Ammon's horn (tissue), 1 donor: ENCODE results near the gene SMAD3.

Experiments
- DNase-seq: peaks from one replicate; pipeline ENCODE4 v3.0.0-alpha.2; 2016; ENCODE audit warnings: low spot score

Gene SMAD3

DNA sequence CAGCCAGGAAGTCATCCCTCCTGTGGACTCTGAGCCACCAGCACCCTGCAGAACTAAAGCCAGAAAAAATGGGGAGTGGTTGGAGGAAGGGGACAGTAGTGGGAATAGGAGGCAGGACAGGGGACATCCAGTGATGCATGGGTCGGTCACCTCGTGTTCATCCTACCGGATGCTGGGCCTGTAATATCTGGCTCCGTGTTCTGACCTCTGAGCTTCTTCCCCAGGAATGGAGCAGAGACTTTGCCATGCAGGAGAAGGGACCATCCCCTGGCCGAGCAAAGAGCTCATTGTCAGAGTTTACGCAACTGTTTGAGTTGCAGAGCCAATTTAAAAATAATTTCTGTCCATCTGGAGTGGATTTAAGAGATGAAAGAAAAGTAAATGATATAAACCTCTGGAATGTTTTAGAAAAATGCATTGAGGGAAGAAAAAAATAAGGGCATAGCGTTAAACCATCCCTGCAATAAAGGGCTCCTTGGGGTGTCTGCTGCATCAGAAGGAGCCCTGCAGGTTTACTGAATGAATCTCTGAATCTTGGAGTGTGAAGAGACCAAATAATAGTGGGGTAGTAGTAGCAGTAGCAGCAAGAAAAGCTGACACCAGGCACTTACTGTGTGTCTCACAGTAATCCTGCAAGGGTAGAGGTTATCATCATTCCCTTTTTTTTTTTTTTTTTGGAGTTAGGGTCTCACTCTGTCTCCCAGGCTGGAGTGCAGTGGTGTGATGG, 118.2 kb downstream of the SMAD3 start:
- DNase-seq, result no peak

DNA sequence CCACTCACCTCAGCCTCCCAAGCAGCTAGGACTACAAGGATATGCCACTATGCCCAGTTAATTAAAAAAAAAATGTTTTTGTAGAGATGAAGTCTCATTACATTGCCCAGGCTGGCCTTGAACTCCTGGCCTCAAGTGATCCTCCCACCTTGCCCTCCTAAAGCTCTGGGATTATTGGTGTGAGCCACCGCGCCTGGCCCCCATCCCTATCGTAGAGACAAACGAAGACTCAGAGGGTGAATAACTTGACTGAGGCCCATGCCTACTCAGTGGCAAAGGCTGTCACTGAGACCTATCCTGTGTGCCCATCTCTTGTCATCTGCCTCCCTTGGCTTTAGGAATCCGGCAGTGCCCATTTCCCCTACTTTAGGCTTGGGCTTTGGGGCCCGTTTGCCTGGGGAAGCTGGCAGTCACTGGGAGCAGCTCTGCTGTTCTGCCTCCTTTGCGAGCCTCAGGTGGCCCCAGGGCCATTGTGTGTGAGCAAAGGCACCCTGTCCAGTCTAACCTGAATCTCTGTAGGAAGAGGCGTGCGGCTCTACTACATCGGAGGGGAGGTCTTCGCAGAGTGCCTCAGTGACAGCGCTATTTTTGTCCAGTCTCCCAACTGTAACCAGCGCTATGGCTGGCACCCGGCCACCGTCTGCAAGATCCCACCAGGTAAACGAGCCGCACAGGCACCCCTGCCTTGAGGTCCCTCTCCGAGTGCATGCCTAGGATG, 119.0 kb downstream of the SMAD3 start:
- no peak for DNase-seq

DNA sequence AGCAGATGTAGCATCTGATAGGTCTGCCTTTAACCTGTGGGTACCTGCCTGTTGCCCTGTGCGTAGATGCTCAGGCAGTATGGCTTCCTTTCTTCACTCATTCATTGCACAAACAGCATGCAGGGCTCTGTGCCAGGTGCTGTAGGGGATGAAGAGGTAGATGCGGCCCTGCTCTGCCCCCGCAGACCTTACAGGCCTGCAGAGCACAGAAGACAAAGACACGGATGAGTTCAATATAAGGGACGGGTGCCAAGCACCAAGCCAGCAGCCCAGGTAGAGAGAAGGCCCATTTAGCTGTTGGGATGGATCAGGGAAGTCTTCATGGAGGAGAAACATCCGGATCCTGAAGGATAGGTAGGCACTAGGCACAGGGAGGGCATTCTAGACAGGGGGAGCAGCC, 119.6 kb downstream of the SMAD3 start:
- DNase-seq, result no peak

DNA sequence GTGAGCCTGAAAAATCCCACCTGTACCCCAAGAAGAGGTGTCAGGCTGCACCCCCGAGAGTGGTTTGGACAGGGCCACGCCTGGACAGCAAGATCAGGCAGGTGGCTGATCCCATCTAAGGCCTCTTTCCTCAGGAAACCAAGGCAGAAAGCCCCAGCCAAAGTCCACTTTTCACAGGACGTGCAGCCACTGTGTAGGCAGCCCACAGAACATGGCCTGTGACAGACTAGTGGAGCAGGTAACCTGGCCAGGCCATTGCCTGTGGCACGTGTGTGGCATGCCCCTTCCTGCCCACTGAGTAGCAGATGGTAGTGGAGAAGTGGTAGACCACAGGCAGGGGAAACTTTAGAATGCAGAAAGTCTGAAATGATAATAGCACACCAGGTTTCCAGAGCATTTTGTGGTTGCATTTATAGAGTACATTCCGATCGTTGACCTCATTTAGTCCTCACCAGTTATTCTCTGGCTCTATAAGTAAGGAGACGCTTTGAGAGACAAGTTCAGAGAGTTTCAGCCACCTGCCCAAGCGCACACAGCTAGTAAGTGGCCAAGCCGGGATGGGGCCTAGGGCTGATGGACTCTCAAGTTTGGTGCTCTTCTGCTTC, 120.3 kb downstream of the SMAD3 start:
- no peak for DNase-seq

DNA sequence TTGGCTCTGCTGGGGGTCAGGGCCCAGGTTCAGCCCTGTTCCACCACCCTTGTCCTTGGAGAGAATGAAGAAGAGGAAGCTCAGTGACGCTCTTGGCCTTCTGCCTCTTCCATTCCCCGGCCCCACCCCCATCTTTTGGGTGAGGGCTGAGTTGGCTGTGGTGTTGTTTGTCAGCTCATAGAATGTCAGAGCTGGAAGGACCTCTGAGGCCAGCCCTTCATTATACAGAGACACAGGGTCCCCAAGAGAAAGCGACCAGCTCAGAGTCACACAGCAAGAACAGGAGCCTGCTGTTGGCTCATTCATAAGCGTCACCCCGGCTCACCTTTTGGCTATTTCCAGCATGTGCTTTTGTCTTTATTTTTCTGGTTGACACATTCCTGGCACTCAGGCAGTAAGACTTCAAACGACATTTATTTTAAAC, 120.8 kb downstream of the SMAD3 start:
- DNase-seq, result peak; percentile 59

DNA sequence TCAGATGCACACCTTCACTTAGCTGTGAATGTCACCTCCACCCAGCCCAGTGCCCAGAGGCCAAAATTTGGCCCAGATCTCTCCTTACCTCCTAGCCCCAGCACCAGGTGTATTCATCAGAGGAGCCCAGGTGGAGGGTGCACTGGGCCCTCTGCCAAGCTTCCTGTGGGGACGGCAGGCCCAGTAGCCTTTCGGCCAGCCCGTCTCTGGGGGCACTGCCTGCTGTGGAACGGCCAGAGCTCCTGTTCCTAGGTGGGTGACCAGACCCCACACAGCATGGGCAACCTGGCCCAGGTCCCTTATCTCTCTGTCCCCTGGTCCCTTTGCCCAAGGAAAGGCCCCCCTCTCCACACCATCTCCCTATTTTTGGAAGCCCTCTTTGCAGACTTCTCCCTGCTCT, 121.3 kb downstream of the SMAD3 start:
- DNase-seq, result no peak

DNA sequence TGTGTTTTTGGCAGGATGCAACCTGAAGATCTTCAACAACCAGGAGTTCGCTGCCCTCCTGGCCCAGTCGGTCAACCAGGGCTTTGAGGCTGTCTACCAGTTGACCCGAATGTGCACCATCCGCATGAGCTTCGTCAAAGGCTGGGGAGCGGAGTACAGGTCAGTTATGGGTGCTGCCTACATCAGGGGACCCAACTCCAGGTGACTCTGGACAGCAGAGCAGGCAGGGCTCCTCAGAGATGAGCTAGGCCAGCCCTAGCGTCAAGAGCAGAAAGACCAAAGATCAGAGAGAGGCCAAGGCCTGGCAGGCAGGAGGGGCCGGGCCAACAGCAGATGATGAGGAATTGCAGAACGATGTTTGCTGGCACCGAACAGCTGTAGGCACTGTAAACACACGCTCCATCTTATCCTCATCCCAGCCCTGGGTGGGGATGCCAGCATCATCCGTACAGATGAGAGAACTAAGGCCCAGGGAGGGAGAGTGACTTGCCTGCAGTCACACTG, 122.0 kb downstream of the SMAD3 start:
- DNase-seq, result no peak

DNA sequence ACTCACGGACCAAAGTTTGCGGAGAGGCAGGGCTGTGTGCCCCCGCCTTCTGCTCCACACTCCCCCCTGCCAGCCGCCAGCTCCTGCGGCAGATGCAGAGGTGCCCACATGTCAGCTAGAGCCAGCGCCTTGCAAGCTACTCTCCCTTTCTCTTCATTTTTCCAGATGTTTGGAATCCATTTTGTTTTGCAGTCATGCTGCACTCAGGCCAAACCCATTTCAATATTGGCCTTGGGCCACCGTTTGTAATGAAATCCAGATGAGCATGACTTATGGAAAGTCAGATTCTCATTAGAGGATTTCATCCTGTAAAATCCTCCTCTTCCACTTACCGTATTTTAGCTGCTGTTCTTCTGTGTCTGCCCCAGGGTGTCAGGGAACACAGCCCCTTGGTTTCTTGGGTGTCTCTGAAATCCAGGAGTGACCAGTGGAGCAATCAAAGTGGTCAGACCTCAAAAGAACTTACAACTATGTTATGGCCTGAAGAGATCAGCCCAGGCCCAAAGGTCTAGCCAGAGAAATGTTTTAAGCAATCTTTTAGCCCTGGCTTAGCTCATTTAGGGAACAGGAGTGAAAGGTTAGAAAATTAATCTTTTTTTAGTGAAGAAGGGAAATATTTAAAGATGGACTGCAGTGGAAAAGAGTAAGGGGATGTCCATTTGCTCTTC, 123.3 kb downstream of the SMAD3 start:
- no peak for DNase-seq

DNA sequence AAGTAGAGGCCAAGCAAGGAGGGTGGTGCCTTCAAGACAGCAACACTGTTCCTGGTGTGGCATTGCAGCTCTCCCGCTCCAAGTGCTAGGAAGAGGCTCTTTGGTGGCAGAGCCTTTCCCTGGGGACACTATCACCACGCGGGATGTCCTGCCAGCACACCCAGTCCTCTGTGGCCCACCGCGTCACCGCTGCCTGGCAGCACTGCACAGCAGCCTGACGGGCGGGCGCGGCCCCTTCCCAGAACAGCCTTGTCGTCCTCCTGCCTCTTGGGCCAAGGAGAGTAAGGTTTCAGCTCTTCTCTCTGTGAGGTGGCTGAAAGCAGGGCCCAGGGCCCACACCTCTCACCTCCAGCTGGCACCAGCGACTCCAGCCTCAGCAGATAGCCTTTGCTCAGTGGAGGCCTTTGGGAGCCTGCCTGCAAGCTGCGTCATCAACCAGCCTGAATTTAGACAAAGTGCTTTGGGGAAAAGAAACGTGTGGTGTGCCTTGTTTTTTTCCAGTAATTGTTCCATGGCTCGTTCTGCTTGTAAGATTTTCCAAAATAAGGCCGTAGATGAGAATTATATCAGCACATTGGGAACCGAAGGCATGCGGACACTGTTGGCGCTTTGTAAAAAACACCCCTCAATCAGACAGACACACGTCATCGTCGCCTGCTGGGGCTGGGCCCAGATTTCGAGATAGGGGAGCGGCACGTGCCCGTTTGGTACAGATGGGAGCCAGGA, 124.1 kb downstream of the SMAD3 start:
- no peak for DNase-seq

DNA sequence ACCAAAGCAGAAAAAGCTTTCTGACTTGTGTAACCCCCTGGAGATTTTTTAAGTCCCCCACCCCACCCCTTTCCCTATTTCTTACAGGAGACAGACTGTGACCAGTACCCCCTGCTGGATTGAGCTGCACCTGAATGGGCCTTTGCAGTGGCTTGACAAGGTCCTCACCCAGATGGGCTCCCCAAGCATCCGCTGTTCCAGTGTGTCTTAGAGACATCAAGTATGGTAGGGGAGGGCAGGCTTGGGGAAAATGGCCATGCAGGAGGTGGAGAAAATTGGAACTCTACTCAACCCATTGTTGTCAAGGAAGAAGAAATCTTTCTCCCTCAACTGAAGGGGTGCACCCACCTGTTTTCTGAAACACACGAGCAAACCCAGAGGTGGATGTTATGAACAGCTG, 124.9 kb downstream of the SMAD3 start:
- no peak for DNase-seq

DNA sequence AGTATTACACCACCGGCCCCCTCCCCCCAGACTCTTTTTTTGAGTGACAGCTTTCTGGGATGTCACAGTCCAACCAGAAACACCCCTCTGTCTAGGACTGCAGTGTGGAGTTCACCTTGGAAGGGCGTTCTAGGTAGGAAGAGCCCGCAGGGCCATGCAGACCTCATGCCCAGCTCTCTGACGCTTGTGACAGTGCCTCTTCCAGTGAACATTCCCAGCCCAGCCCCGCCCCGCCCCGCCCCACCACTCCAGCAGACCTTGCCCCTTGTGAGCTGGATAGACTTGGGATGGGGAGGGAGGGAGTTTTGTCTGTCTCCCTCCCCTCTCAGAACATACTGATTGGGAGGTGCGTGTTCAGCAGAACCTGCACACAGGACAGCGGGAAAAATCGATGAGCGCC, 125.4 kb downstream of the SMAD3 start:
- DNase-seq, result no peak

DNA sequence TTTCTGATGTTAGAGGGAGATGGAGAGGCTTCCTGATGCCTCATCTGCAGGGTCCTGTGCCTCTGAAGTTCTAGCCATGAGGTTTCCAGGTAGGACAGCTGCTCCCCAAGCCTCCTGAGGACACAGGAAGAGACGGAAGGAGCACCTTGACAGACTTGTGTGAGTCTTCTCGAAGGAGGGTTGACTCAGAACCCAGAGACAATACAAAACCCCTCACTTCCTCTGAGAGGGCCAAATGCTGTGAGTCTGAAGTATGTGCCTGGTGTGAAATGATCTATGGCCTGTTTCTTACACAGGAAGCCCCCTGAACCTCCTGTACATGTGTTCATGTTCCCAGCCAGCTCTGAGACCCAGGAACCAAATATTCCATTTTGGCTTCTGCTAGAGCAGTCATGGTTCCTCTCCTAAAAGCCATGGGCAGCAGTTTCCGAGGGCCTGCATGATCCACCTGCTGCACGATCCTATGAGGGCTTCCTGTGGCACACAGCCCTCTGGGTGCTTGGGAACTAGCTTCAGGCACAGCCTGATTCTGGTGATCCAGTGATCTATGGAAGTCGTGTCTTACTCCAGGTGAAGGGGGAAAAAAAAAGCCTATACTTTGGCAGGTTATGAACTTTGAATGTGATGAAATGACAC, 126.9 kb downstream of the SMAD3 start:
- no peak for DNase-seq

DNA sequence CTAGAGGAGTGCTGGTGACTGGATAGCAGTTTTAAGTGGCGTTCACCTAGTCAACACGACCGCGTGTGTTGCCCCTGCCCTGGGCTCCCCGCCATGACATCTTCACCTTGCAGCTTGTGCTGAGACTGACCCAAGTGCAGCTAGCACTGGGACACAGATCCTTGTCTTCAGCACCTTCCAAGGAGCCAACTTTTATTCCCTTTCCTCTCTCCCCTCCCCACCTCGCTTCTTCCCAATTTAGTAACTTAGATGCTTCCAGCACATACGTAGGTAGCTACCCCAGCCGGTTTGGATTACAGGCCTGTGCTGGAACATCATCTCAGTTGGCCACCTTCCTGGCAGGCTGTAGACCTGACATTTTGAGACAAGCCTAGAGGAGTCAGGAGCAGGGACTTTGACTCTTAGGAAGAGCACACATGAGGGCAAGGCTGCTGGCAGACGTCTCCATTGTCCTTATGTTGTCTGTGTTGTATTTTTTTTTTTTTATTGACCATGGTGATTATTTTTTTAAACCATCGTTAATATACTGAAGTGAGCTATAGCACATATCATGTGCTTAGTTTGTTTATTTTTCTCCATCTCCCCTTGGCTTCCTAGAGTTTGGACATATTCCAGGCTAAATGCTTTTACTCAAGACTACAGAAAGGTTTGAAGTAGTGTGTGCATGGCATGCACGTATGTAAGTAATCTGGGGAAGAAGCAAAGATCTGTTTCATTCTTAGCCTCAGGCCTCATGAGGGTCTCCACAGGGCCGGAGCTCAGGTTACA, 128.0 kb downstream of the SMAD3 start:
- no peak for DNase-seq

DNA sequence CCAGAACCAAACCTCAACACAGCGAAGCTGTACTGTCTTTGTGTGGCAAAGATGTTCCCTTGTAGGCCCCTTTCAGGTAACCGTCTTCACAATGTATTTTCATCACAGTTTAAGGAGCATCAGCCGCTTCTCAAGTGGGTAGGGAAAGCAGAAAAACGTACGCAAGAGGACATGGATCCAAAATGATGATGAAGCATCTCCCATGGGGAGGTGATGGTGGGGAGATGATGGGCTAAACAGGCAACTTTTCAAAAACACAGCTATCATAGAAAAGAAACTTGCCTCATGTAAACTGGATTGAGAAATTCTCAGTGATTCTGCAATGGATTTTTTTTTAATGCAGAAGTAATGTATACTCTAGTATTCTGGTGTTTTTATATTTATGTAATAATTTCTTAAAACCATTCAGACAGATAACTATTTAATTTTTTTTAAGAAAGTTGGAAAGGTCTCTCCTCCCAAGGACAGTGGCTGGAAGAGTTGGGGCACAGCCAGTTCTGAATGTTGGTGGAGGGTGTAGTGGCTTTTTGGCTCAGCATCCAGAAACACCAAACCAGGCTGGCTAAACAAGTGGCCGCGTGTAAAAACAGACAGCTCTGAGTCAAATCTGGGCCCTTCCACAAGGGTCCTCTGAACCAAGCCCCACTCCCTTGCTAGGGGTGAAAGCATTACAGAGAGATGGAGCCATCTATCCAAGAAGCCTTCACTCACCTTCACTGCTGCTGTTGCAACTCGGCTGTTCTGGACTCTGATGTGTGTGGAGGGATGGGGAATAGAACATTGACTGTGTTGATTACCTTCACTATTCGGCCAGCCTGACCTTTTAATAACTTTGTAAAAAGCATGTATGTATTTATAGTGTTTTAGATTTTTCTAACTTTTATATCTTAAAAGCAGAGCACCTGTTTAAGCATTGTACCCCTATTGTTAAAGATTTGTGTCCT, 129.0 kb downstream of the SMAD3 start:
- DNase-seq, result no peak

DNA sequence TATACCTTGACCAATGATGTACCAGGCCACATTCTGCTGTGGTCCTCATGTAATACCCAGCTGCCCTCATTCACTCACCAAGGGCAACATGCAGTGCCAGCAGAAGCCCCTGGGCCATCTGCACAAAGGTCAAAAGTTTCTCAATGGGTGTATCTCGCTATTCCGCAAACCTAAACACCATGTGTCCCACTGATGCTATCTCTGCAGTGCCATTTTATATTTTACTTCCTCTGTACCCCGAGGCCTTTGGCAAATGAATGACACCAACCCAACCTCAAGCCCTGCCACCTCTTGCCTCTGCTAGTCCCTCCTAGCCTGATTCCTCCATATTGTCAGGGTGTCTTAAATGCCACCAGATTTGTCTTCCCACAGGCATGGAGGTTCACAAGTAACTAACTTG, 129.9 kb downstream of the SMAD3 start:
- DNase-seq, result no peak

DNA sequence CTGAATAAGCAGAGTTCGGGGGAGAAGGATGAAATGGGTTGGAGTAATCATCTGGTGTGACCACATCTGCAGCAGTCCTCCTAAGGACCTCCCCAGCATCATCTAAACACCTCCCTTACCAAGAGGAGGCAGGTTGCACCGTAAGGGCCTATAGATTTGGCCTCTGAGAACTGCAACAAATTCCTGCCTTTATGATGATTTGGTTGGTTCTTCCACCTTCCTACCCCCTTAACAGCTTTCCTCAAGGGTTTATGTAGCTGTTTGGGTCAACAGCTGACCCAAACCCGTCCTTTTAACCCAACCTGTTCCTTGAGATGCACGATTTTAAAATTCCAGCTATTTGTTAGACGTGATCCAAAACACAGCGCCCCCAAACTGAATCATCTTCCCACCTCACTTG, 130.8 kb downstream of the SMAD3 start:
- no peak for DNase-seq

DNA sequence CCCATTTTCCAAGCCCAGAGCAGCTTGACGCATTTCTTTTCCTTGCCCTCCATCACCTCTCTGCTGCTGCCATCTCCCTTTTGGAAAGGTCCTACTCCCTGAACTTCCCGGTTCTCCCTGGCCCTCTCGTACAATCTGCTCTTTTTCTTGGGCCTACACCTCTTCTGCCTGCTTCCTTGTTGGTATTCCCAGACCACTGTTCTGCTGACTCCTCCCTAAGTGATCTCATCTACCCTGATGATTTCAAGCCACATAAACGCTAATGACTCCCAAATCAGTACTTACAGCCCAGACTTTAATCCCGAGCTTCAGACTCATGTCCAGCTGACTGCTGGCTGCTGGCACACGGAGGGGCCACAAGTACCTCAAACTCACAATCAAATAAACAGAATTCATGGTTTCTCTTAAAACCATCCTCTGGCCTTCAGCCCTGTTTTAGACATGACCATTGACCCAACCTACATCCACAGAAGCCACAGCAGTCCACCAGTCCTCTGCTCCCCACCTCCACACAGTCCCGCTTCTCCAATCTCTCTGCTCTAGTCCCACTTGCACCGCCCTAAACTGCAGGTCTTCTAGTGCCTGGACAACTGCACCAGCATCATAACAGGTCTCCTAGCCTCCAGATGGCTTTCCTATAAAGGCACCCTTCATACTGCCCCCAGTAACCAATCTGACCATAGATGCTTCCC, 131.4 kb downstream of the SMAD3 start:
- DNase-seq, result no peak

DNA sequence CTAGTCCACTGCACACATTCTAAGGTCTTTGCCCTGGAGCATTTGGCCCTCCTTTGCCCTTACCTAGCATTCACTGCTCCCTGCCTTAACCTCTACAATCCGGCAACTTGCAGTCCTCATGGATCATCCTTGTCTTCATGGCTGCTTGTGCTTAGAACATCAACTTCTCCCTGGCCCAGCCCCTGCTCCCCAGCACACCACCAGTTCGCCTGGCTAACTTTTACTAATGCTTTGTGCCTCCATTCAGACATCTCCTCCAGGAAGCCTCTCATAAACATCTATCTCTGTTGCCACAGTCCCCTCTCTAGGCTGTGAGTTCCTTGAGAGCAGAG, 131.9 kb downstream of the SMAD3 start:
- no peak for DNase-seq

DNA sequence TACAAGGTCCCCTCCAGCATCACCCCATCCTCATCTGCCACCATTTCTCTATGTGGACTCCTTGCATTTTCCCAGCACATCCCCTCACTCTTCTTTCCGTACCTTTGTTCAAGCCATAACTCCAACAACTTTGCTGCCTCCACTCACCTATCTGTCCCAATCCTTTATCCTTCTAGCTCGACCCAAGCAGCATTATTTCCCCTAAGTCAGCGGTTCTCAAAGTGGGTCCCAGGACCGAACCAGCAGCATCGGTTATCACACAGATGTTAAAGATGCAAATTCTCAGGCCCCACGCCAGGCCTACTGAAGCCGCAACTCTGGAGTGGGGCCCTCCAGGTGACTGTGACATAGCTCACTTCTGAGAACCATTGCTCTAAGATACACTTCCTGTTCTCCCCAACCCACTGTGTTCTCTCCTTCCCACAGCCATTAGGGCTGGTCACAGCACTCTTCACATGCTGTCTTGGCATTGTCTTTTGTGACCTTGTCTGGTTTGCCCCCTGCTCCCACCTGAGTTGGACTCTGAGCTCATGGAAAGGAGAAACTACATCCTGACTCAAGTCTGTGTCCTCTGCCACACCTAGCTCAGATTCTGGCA, 132.9 kb downstream of the SMAD3 start:
- DNase-seq, result no peak
